K562 (cell line): ENCODE data around the gene MOCOS. TPM values are rescaled to one million over a fixed set of nuclear protein-coding genes. Genes with fewer than 3 reads are reported as not detected.
A peak's percentile ranks its signal among the peaks of the same experiment; 100 is the strongest.

Experiments
- ATAC-seq: fragments of 200-7000 bp; cut with Tn5 transposase; 3 replicates; pipeline ENCODE4 v1.9.1; 2020; ENCODE audit warnings: moderate library complexity
- BruUV-seq: library from RNA; stranded (reverse); fragments of 400-500 nt; replicated peaks from 2 replicates; lab custom pipeline; 2021; lab: Mats Ljungman, UMichigan
- CTCF ChIA-PET: fragments of 300-600 bp; formaldehyde crosslinking; extraction: SDS; loops from one replicate; lab custom pipeline; 2021; ENCODE audit warnings: low intra/inter-chr PET ratio; lab: Yijun Ruan, JAX
- POLR2A ChIA-PET: fragments of 300-600, 350-650 bp; sonication (Branson Sonifier 250); formaldehyde crosslinking; extraction: SDS; loops from one replicate; lab custom pipeline; 2021; ENCODE audit warnings: antibody characterized with exemption, inconsistent platforms; lab: Yijun Ruan, JAX
- DNase-seq, 4 experiments: peaks; one replicate each; pipeline versions ENCODE4 v3.0.0 to v3.0.0-alpha.2; 2011 to 2018; ENCODE audit warnings: low spot score in 3 of 4, mixed read lengths in 3 of 4; ENCODE audit errors: extremely low read depth in 1 of 4
- FAIRE-seq: peaks from 2 replicates; lab custom pipeline; 2011; peaks lifted over from hg19 to GRCh38; lab: Jason Lieb, UNC
- H2AFZ ChIP-seq: 2 replicates; pipeline ENCODE4 v1.6.0; 2011; ENCODE audit warnings: low read depth, low read length, control low read depth, inconsistent platforms
- H3K27ac ChIP-seq: fragments of 200-600 bp; 3 replicates; pipeline ENCODE4 v1.8.0; 2011; ENCODE audit warnings: low read depth, mild to moderate bottlenecking, control low read depth, inconsistent platforms, low read length, moderate library complexity, mixed read lengths; ENCODE audit errors: extremely low read depth
- H3K27me3 ChIP-seq, 2 experiments: fragments of 300-600 bp in 1 of 2; 2 replicates in 1 of 2; 3 replicates in 1 of 2; pipeline versions ENCODE4 v1.6.0 to v1.8.0; 2011; ENCODE audit warnings: inconsistent platforms in 2 of 2, low read length in 2 of 2, mild to moderate bottlenecking in 1 of 2, mixed read lengths in 1 of 2, moderate library complexity in 1 of 2; ENCODE audit not compliant: control insufficient read depth in 2 of 2, insufficient read depth in 2 of 2
- H3K36me3 ChIP-seq: fragments of 300-600 bp; 3 replicates; pipeline ENCODE4 v1.8.0; 2011; ENCODE audit warnings: mild to moderate bottlenecking, low read length, inconsistent platforms; ENCODE audit not compliant: control insufficient read depth, insufficient read depth
- H3K4me1 ChIP-seq, 2 experiments: fragments of 200-600 bp in 1 of 2; replicated peaks in 1 of 2; 2 replicates in 1 of 2; 3 replicates in 1 of 2; pipeline versions ENCODE4 v1.5.1 to v1.8.0; 2011; ENCODE audit warnings: inconsistent platforms in 2 of 2, low read length in 2 of 2, mild to moderate bottlenecking in 1 of 2, mixed read lengths in 1 of 2, moderate library complexity in 1 of 2; ENCODE audit not compliant: control insufficient read depth in 2 of 2, insufficient read depth in 2 of 2
- H3K4me2 ChIP-seq: 2 replicates; pipeline ENCODE4 v1.6.1; 2011; ENCODE audit warnings: low read length, control low read depth, inconsistent platforms, mixed read lengths; ENCODE audit not compliant: insufficient read depth
- H3K4me3 ChIP-seq: fragments of 200-600 bp; sonication (generic), shearing (Covaris generic); 2 replicates; pipeline ENCODE4 v1.5.1; 2016; ENCODE audit warnings: control low read depth, inconsistent platforms
- H3K79me2 ChIP-seq: fragments of 200-600 bp; 3 replicates; pipeline ENCODE4 v1.8.0; 2011; ENCODE audit warnings: low read length, inconsistent platforms; ENCODE audit not compliant: control insufficient read depth, insufficient read depth
- H3K9ac ChIP-seq, 2 experiments: 2 replicates each; pipeline versions ENCODE4 v1.6.0 to v1.6.1; 2011; ENCODE audit warnings: low read depth in 2 of 2, low read length in 2 of 2, control low read depth in 1 of 2, inconsistent platforms in 1 of 2, mild to moderate bottlenecking in 1 of 2, mixed read lengths in 1 of 2; ENCODE audit not compliant: insufficient read depth in 1 of 2
- H3K9me1 ChIP-seq: one replicate; pipeline ENCODE4 v1.6.0; 2011; ENCODE audit warnings: inconsistent platforms, mild to moderate bottlenecking, low read length, moderate library complexity; ENCODE audit not compliant: control insufficient read depth, insufficient read depth
- H3K9me3 ChIP-seq: replicated peaks from 2 replicates; pipeline ENCODE4 v1.5.1; 2011; ENCODE audit warnings: low read depth, low read length, inconsistent platforms; ENCODE audit not compliant: control insufficient read depth, insufficient read depth
- H4K20me1 ChIP-seq: replicated peaks from 2 replicates; pipeline ENCODE4 v1.6.1; 2011; ENCODE audit warnings: low read length, inconsistent platforms, mixed read lengths; ENCODE audit not compliant: control insufficient read depth, insufficient read depth
- BMI1 ChIP-seq: fragments of 150-350 bp; IDR thresholded peaks from 2 replicates; pipeline ENCODE4 v1.6.1; 2014; ENCODE audit warnings: low read length
- EGR1 ChIP-seq: fragments of 450-650 bp; conservative IDR thresholded peaks from 2 replicates; pipeline ENCODE4 v1.6.1; 2017; ENCODE audit warnings: mild to moderate bottlenecking
- GATAD2A ChIP-seq: fragments of 450-650 bp; IDR thresholded peaks from 2 replicates; pipeline ENCODE4 v1.6.1; 2017
- MAFG ChIP-seq: fragments of 450-650 bp; conservative IDR thresholded peaks from 2 replicates; pipeline ENCODE4 v1.6.1; 2016; ENCODE audit warnings: missing genetic modification characterization, missing compliant biosample characterization
- PHB ChIP-seq: fragments of 250-450 bp; sonication (Bioruptor Pico); IDR thresholded peaks from 2 replicates; pipeline ENCODE4 v1.5.0; 2021
- SUPT5H ChIP-seq: fragments of 450-650 bp; IDR thresholded peaks from 2 replicates; pipeline ENCODE4 v1.6.1; 2016
- ZFP36 ChIP-seq: fragments of 150-350 bp; IDR thresholded peaks from 2 replicates; pipeline ENCODE4 v1.6.1; 2018; ENCODE audit warnings: low read length, low read depth; ENCODE audit not compliant: partially characterized antibody
- WGBS: fragments of 100-300 bp; shearing (Covaris generic); methylation state at CpG from one replicate; pipeline ENCODE4 v1.1.6; 2016; ENCODE audit warnings: low coverage, mixed read lengths; ENCODE audit not compliant: insufficient coverage; ENCODE audit errors: missing lambda C conversion rate; 5-methylcytosine and 5-hydroxymethylcytosine counted together
- in situ Hi-C: fragments of 300-500 bp; cut with MboI; formaldehyde crosslinking; loops from 4 replicates; pipeline ENCODE4 v1.15.0; 2018; ENCODE audit warnings: inconsistent platforms, mixed read lengths
- intact Hi-C: fragments of 100-400 bp; cut with micrococcal nuclease; formaldehyde crosslinking; loops from 2 replicates; pipeline ENCODE4 v1.14.2; 2022
- polyA plus RNA-seq, 8 experiments: library from polyadenylated mRNA; depleted of rRNA in 4 of 8; stranded (reverse) in 5 of 8; unstranded in 3 of 8; fragments of >200 nt; fragmentation: Nextera tagmentation in 2 of 8; fragmentation: Illumina TruSeq in 1 of 8; extraction: Ambion mirVana in 2 of 8; extraction: Trizol in 1 of 8; gene quantifications; 2 replicates each; pipeline versions ENCODE4 v1.2.1 to v1.2.3, GENCODE V29; 2011 to 2014; ENCODE audit warnings: inconsistent platforms in 1 of 8, missing spikeins in 1 of 8
- total RNA-seq, 7 experiments: library from RNA; depleted of rRNA in 6 of 7; stranded (reverse); fragments of >200 nt in 6 of 7; fragmentation: Illumina TruSeq in 2 of 7; extraction: Trizol in 2 of 7; gene quantifications; 2 replicates each; pipeline versions ENCODE4 v1.2.1 to v1.2.3, GENCODE V29; 2011 to 2021; ENCODE audit warnings: low replicate concordance in 1 of 7
- TF ChIP-seq, protein P1 (sequence below), 2 experiments: fragments of 150-350 bp in 1 of 2; IDR thresholded peaks; 2 replicates each; pipeline ENCODE4 v1.6.1; 2012 to 2016; ENCODE audit warnings: low read depth in 2 of 2, low read length in 2 of 2, mild to moderate bottlenecking in 1 of 2, moderate library complexity in 1 of 2

MOCOS gene
- total and polyA plus RNA-seq, 9 of the 15 experiments (the other 6 are each of a cell fraction or from before 2014, with no cell fraction given): 4.5 to 12.4 (median 9.1) TPM

GRCh38 chr18:36141576-36141975 is 45.7 kb upstream of the MOCOS start:
- intact Hi-C loops: no loop called here
- 98% methylated on average over 4 of the region's 4 CpGs for WGBS
- Histone ChIP-seq H3K4me1 (no peaks in the 10 kb centered on the region), H3K9ac (no peak overlapping the region), H3K4me2 (no peak overlapping the region), H3K27me3 (no peaks in the 10 kb centered on the region), H3K27ac (no peak overlapping the region), H3K9me1 (no peaks in the 10 kb centered on the region), H3K79me2 (no peaks in the 10 kb centered on the region; the same call in 2 of the 3 replicates), H2AFZ (no peak overlapping the region), H3K36me3 (peaks cover 96% of the 10 kb centered on the region), H4K20me1 (no peaks in the 10 kb centered on the region), H3K9me3 (no peaks in the 10 kb centered on the region), H3K4me3 (no peak overlapping the region)
- TF ChIP-seq SUPT5H (no peak), MAFG (tag) (no peak), EGR1 (no peak), PHB (CRISPR knock-in tag) (no peak), ZFP36 (no peak), GATAD2A (no peak), BMI1 (no peak)
- TF ChIP-seq, protein P1, sequence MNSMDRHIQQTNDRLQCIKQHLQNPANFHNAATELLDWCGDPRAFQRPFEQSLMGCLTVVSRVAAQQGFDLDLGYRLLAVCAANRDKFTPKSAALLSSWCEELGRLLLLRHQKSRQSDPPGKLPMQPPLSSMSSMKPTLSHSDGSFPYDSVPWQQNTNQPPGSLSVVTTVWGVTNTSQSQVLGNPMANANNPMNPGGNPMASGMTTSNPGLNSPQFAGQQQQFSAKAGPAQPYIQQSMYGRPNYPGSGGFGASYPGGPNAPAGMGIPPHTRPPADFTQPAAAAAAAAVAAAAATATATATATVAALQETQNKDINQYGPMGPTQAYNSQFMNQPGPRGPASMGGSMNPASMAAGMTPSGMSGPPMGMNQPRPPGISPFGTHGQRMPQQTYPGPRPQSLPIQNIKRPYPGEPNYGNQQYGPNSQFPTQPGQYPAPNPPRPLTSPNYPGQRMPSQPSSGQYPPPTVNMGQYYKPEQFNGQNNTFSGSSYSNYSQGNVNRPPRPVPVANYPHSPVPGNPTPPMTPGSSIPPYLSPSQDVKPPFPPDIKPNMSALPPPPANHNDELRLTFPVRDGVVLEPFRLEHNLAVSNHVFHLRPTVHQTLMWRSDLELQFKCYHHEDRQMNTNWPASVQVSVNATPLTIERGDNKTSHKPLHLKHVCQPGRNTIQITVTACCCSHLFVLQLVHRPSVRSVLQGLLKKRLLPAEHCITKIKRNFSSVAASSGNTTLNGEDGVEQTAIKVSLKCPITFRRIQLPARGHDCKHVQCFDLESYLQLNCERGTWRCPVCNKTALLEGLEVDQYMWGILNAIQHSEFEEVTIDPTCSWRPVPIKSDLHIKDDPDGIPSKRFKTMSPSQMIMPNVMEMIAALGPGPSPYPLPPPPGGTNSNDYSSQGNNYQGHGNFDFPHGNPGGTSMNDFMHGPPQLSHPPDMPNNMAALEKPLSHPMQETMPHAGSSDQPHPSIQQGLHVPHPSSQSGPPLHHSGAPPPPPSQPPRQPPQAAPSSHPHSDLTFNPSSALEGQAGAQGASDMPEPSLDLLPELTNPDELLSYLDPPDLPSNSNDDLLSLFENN (IDR thresholded peaks at IDR 0.05; ENCODE audit: low read depth in 2 of 2, low read length in 2 of 2): no peak
- ChIA-PET POLR2A (interaction anchor here (1.1 to 1.3 kb wide), 2 partner anchors 11 to 137 kb away, joined by 3 read pairs; no protein-coding TSS in a partner anchor), CTCF (no interaction called here)
- no peak for DNase-seq
- in situ Hi-C loops: no loop called here
- BruUV-seq: no TSS peak
- ATAC-seq: peak; percentile 31; the same call in 1 of the 3 replicates
- no peak for FAIRE-seq
